Stimulated activated CD8-positive, alpha-beta memory T cell treated with anti-CD3 and anti-CD28 coated beads, Interleukin-7, amount 100 ng/mL, for 24 hours (primary cell): Measurements from ENCODE around the gene ANGPTL5.
"Not testable (repeated sequence)": the region's sequence is repeated elsewhere in the genome, so short reads cannot be mapped to it uniquely, and the experiment has no call there.

Experiments
- DNase-seq: peaks from one replicate; pipeline ENCODE4 v3.0.0-alpha.2; 2020; ENCODE audit warnings: low read depth

Gene ANGPTL5

GRCh38 chr11:101885631-101886030 is 30.7 kb downstream of the ANGPTL5 start:
- DNase-seq: no peak

GRCh38 chr11:101881586-101881985 is 34.7 kb downstream of the ANGPTL5 start:
- no peak for DNase-seq

- DNase-seq: no peak
Measured at GRCh38 chr11:101880222-101880621, 36.1 kb downstream of the ANGPTL5 start.

- DNase-seq: no peak
Measured at GRCh38 chr11:101872171-101872882, 44.0 kb downstream of the ANGPTL5 start.

GRCh38 chr11:101870510-101870909 is 45.8 kb downstream of the ANGPTL5 start:
- no peak for DNase-seq

GRCh38 chr11:101867951-101868350 is 48.4 kb downstream of the ANGPTL5 start:
- no peak for DNase-seq

GRCh38 chr11:101866619-101867491 is 49.5 kb downstream of the ANGPTL5 start:
- no peak for DNase-seq

GRCh38 chr11:101864098-101864497 is 52.2 kb downstream of the ANGPTL5 start:
- DNase-seq: no peak

- no peak for DNase-seq
Measured at GRCh38 chr11:101863361-101863760, 53.0 kb downstream of the ANGPTL5 start.

GRCh38 chr11:101862391-101863233 is 53.7 kb downstream of the ANGPTL5 start:
- no peak for DNase-seq

GRCh38 chr11:101860696-101861427 is 55.5 kb downstream of the ANGPTL5 start:
- DNase-seq: no peak

- DNase-seq: not testable (repeated sequence)
Measured at GRCh38 chr11:101852260-101852659, 64.1 kb downstream of the ANGPTL5 start.

- no peak for DNase-seq
Measured at GRCh38 chr11:101848262-101848661, 68.1 kb downstream of the ANGPTL5 start.

- no peak for DNase-seq
Measured at GRCh38 chr11:101844608-101845007, 71.7 kb downstream of the ANGPTL5 start.

GRCh38 chr11:101840704-101841103 is 75.6 kb downstream of the ANGPTL5 start:
- DNase-seq: no peak
